Esophagus squamous epithelium (tissue), 5 donors: Measurements from ENCODE around the gene SLIT2. TPM values are rescaled to one million over a fixed set of nuclear protein-coding genes. Genes with fewer than 3 reads are reported as not detected.

Experiments used
- DNase-seq: peaks from one replicate; lab custom pipeline; 2025; lab: John Stamatoyannopoulos, UW
- H3K27ac ChIP-seq, 4 donors: fragments of 200-600 bp; sonication (generic); one replicate each; pipeline ENCODE4 v1.5.1; 2016 to 2019; ENCODE audit warnings: mild to moderate bottlenecking in 1 of 4
- H3K27me3 ChIP-seq, 4 donors: fragments of 200-600 bp; sonication (generic); 1 replicate in 3 of 4; 2 replicates in 1 of 4; pipeline versions ENCODE4 v1.5.1 to v1.6.0; 2017 to 2021; ENCODE audit warnings: antibody characterized with exemption in 1 of 4
- H3K36me3 ChIP-seq, 3 donors: fragments of 200-600 bp; sonication (generic); one replicate each; pipeline ENCODE4 v1.5.1; 2016 to 2019
- H3K4me1 ChIP-seq, 3 donors: fragments of 200-600 bp; sonication (generic); one replicate each; pipeline ENCODE4 v1.5.1; 2017 to 2019
- H3K4me3 ChIP-seq, 4 donors: fragments of 200-600 bp; sonication (generic); 1 replicate in 3 of 4; 2 replicates in 1 of 4; pipeline ENCODE4 v1.5.1; 2016 to 2019; ENCODE audit warnings: mild to moderate bottlenecking in 2 of 4, moderate library complexity in 1 of 4
- H3K9me3 ChIP-seq, 3 donors: fragments of 200-600 bp; sonication (generic); one replicate each; pipeline ENCODE4 v1.5.1; 2016 to 2019
- POLR2A ChIP-seq, 4 donors: fragments of 450-650 bp; IDR thresholded peaks; one replicate each; pipeline ENCODE4 v1.6.1; 2017; ENCODE audit warnings: antibody characterized with exemption in 4 of 4, mild to moderate bottlenecking in 4 of 4, moderate library complexity in 3 of 4
- WGBS, 2 donors: methylation state at CpG; one replicate each; pipeline ENCODE4 v1.1.5; 2018; 5-methylcytosine and 5-hydroxymethylcytosine counted together
- intact Hi-C: fragments of 100-400 bp; cut with DNase I; formaldehyde crosslinking; loops from one replicate; pipeline ENCODE4 v1.15.0; 2022
- total RNA-seq, 4 donors: library from RNA; depleted of rRNA; stranded (reverse); fragments of >200 nt; gene quantifications; one replicate each; pipeline ENCODE4 v1.1.0, GENCODE V29; 2016
- TF ChIP-seq, protein P1 (sequence below), 6 experiments: fragments of 450-650 bp in 4 of 6; fragments of 200-600 bp in 2 of 6; sonication (generic) in 2 of 6; IDR thresholded peaks; one replicate each; pipeline ENCODE4 v1.5.1; 2016 to 2019; ENCODE audit warnings: antibody characterized with exemption in 6 of 6, mild to moderate bottlenecking in 4 of 6, moderate library complexity in 4 of 6
- donor health status: DM: yes; HTN: yes; CAD: no.

The SLIT2 gene
- total RNA-seq, 4 donors from 2014 or later: 2.4 to 16.0 (median 4.7) TPM

DNA sequence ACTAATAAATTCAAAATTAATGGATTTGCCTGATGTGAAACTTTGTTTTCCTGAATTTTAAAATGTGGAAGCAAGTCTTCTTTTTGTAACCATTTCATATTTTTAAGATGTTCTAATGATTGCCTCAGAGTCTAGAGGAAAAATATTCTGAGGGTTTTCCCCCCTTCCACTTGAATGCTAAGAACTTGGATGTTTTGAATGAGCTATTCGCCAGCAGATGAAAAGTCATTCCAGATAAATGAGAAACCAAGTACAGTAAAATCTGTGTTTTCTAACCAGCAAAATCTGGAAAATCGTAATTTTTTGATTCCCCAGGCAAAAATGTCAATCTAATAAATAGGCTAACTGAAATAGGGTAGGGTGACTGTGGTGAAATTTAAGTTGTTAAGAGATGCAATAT, 45.6 kb downstream of the SLIT2 start:
- Histone ChIP-seq H3K27me3 (no peaks in the 10 kb centered on the region), H3K4me1 (no peaks in the 10 kb centered on the region), H3K4me3 (no peak overlapping the region), H3K9me3 (no peaks in the 10 kb centered on the region), H3K36me3 (no peaks in the 10 kb centered on the region), H3K27ac (no peak overlapping the region)
- intact Hi-C loops: no loop called here
- no peak for DNase-seq
- TF ChIP-seq, protein P1, sequence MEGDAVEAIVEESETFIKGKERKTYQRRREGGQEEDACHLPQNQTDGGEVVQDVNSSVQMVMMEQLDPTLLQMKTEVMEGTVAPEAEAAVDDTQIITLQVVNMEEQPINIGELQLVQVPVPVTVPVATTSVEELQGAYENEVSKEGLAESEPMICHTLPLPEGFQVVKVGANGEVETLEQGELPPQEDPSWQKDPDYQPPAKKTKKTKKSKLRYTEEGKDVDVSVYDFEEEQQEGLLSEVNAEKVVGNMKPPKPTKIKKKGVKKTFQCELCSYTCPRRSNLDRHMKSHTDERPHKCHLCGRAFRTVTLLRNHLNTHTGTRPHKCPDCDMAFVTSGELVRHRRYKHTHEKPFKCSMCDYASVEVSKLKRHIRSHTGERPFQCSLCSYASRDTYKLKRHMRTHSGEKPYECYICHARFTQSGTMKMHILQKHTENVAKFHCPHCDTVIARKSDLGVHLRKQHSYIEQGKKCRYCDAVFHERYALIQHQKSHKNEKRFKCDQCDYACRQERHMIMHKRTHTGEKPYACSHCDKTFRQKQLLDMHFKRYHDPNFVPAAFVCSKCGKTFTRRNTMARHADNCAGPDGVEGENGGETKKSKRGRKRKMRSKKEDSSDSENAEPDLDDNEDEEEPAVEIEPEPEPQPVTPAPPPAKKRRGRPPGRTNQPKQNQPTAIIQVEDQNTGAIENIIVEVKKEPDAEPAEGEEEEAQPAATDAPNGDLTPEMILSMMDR (IDR thresholded peaks at IDR 0.05): no peak
- no peak for TF ChIP-seq POLR2A (IDR thresholded peaks at IDR 0.05)
- 52 to 54% methylated on average over 2 of the region's 2 CpGs for WGBS, 2 donors

DNA sequence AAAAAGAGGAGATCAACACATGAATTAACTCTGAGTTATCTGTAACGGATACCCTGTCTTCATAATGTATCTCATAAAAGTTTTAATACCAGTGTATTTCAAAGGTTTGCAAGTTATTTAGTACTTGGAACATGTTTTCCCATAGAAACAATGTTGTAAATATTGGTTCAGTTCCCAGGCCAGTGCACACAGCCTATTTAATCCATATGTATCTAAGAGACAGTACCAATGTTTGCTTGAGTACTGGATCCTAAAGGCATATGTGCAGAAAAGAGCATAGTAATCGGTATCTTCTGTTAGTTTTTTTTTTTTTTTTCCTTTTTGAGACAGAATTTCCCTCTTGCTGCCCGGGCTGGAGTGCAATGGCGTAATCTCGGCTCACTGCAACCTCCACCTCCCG, 46.1 kb downstream of the SLIT2 start:
- 77 to 83% methylated on average over 6 of the region's 6 CpGs for WGBS, 2 donors
- no peak for DNase-seq

DNA sequence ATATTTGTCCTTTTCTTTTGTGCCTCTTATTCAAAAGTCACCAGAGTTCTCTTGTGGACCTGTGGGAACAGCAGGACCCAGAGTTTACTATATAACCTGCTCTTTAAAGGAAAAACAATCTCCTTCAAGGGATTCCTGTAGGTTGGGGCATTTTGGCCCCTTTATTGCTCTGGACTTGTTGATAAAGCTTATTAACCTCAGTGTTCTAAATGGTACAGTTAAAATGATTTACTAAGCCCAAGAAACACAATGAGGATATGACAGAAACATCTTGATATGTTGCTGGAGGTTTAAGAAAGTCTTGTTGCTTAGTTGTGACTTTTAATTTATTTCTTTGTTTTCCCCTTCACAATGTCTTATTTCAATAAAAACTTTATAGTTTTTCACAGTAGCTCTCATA, 46.8 kb downstream of the SLIT2 start:
- no peak for DNase-seq
- Histone ChIP-seq H3K4me1 (no peaks in the 10 kb centered on the region), H3K27me3 (no peaks in the 10 kb centered on the region), H3K27ac (no peak overlapping the region), H3K36me3 (no peaks in the 10 kb centered on the region), H3K9me3 (no peaks in the 10 kb centered on the region), H3K4me3 (no peak overlapping the region)
- intact Hi-C loops: no loop called here
- TF ChIP-seq, protein P1 (IDR thresholded peaks at IDR 0.05): no peak
- TF ChIP-seq POLR2A (IDR thresholded peaks at IDR 0.05): no peak

More for the DNA sequence above, 46.1 kb downstream of the SLIT2 start:
- no peaks in the 10 kb centered on the region for H3K9me3 ChIP-seq
- no peaks in the 10 kb centered on the region for H3K27me3 ChIP-seq
- TF ChIP-seq, protein P1 (IDR thresholded peaks at IDR 0.05): no peak
- TF ChIP-seq POLR2A (IDR thresholded peaks at IDR 0.05): no peak
- no peaks in the 10 kb centered on the region for H3K4me1 ChIP-seq
- no peak overlapping the region for H3K27ac ChIP-seq
- no peaks in the 10 kb centered on the region for H3K36me3 ChIP-seq
- intact Hi-C loops: no loop called here
- H3K4me3 ChIP-seq: no peak overlapping the region

DNA sequence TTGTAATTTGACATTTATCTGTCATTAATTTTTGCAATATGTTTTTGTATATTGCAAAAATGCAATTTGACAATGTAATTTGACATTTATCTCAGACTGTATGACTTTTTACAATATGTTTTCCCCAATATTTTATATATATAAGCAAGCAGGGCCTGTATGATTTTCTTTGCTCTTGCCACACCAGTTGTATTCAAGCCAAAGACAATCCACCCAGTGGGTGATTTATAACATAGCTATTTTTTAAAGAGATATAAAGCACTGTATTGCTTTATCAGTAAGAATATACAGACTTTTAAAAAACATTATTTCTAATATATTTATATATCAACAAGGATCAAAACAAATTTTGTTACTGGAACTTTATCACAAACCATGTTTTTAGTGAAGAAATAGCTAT, 47.3 kb downstream of the SLIT2 start:
- no peaks in the 10 kb centered on the region for H3K9me3 ChIP-seq
- TF ChIP-seq, protein P1 (IDR thresholded peaks at IDR 0.05): peak in 1 of 6 experiments; percentile 3
- TF ChIP-seq POLR2A (IDR thresholded peaks at IDR 0.05): no peak
- H3K27me3 ChIP-seq: no peaks in the 10 kb centered on the region
- intact Hi-C loops: no loop called here
- no peak for DNase-seq
- no peak overlapping the region for H3K4me3 ChIP-seq
- no peak overlapping the region for H3K27ac ChIP-seq
- no peaks in the 10 kb centered on the region for H3K4me1 ChIP-seq
- H3K36me3 ChIP-seq: no peaks in the 10 kb centered on the region

DNA sequence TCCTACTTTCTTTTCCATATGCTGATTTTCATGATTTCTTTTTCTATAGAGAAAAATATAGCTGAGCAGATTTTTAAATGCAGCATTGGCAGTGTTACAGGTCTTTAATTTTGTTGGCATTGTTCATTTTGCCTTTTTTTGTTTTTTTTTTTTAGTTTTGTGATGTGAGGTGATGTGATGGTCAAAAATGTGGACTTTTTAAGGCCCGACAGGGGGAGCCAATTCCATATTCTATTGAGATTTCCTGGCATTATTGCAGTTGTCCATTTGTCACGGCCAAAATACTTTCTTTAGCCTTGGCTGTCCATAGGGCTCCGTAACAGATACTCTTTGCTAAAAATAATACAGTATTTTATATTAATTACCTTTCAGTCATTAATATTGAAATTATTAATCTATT, 47.8 kb downstream of the SLIT2 start:
- intact Hi-C loops: no loop called here
- Histone ChIP-seq H3K4me1 (no peaks in the 10 kb centered on the region), H3K27ac (no peak overlapping the region), H3K9me3 (no peaks in the 10 kb centered on the region), H3K4me3 (no peak overlapping the region), H3K36me3 (no peaks in the 10 kb centered on the region), H3K27me3 (no peaks in the 10 kb centered on the region)
- TF ChIP-seq POLR2A (IDR thresholded peaks at IDR 0.05): no peak
- TF ChIP-seq, protein P1 (IDR thresholded peaks at IDR 0.05): peak in 1 of 6 experiments; percentile 14
- no peak for DNase-seq
- 42% methylated on average over 3 of the region's 3 CpGs for WGBS, 2 donors
